Stimulated activated CD8-positive, alpha-beta memory T cell treated with anti-CD3 and anti-CD28 coated beads, Interleukin-12 subunit alpha, Interleukin-12 subunit beta, amount 100 ng/mL, for 24 hours (primary cell): ENCODE results near the gene ID1.
"Not testable (repeated sequence)": the region's sequence is repeated elsewhere in the genome, so short reads cannot be mapped to it uniquely, and the experiment has no call there.

Experiments used
- DNase-seq: peaks from one replicate; pipeline ENCODE4 v3.0.0-alpha.2; 2020; ENCODE audit errors: extremely low read depth

The ID1 gene

GRCh38 chr20:31573555-31574321 is 31.4 kb upstream of the ID1 start:
- no peak for DNase-seq

- DNase-seq, result not testable (repeated sequence)
These were observed 30.1 kb upstream of the ID1 start for GRCh38 chr20:31574986-31575385.

- DNase-seq, result no peak
These were observed 28.3 kb upstream of the ID1 start for GRCh38 chr20:31576751-31577150.

GRCh38 chr20:31577194-31577593 is 27.9 kb upstream of the ID1 start:
- no peak for DNase-seq

GRCh38 chr20:31578448-31579138 is 26.5 kb upstream of the ID1 start:
- no peak for DNase-seq

GRCh38 chr20:31579245-31579644 is 25.8 kb upstream of the ID1 start:
- DNase-seq, result no peak

- not testable (repeated sequence) for DNase-seq
These were observed 25.0 kb upstream of the ID1 start for GRCh38 chr20:31579941-31580651.

- no peak for DNase-seq
These were observed 24.4 kb upstream of the ID1 start for GRCh38 chr20:31580706-31581105.

GRCh38 chr20:31581391-31581790 is 23.7 kb upstream of the ID1 start:
- no peak for DNase-seq

GRCh38 chr20:31587545-31588389 is 17.3 kb upstream of the ID1 start:
- no peak for DNase-seq

- DNase-seq, result no peak
These were observed 14.3 kb upstream of the ID1 start for GRCh38 chr20:31590717-31591225.

- no peak for DNase-seq
These were observed 11.7 kb upstream of the ID1 start for GRCh38 chr20:31593221-31594001.

- no peak for DNase-seq
These were observed 11.0 kb upstream of the ID1 start for GRCh38 chr20:31594002-31594557.

GRCh38 chr20:31594558-31595379 is 10.3 kb upstream of the ID1 start:
- no peak for DNase-seq

GRCh38 chr20:31595380-31595653 is 9.8 kb upstream of the ID1 start:
- no peak for DNase-seq

- no peak for DNase-seq
These were observed 9.3 kb upstream of the ID1 start for GRCh38 chr20:31595654-31596411.

- not testable (repeated sequence) for DNase-seq
These were observed 8.7 kb upstream of the ID1 start for GRCh38 chr20:31596412-31596715.

- DNase-seq, result no peak
These were observed 8.1 kb upstream of the ID1 start for GRCh38 chr20:31596831-31597480.

GRCh38 chr20:31597481-31597855 is 7.6 kb upstream of the ID1 start:
- no peak for DNase-seq
